Measurements from ENCODE around the gene KRT1.
"Not testable (repeated sequence)": the region's sequence is repeated elsewhere in the genome, so short reads cannot be mapped to it uniquely, and the experiment has no call there.

KRT1 gene

DNA sequence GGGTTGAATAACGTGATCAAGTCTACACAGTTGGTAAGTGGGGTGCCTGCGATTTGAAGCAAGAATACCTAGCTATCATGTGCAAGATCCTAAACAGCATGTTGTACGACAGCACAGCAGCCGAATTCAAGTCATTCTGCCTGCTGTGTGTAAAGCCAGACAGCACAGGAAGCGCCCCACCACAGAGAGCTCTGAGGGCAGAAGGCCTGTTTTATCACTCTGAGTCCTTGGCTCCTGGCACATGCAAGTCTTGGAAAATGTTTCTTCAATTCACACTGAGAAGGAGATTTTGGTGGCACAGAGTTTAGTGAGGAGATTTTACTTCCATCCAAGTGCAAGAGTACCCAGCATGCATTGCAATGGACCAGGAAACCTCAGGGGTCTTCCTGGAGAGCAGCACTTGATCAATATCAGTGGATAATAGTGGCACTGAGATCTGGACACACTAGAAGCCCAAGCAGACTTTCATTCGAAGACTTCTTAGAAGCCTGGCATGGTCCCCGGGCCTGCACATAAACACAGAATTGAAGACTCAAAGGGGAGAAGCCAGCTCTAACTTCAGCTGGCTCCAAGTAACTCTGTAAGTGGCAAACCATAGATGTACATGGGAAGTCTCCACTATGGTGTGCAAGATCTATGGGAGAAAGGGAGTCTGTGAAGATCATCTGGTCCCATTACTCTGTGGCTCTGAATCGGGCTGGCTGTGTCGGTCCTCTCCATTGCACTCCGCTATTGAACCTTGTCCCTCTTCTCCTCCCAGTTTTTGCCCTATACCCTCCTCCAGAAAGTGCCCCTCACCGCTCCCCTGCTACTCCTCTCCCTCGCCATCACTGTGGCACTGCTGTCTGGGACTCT, 1.5 kb upstream of the KRT1 start:
- DNase-seq = peak; percentile 39

DNA sequence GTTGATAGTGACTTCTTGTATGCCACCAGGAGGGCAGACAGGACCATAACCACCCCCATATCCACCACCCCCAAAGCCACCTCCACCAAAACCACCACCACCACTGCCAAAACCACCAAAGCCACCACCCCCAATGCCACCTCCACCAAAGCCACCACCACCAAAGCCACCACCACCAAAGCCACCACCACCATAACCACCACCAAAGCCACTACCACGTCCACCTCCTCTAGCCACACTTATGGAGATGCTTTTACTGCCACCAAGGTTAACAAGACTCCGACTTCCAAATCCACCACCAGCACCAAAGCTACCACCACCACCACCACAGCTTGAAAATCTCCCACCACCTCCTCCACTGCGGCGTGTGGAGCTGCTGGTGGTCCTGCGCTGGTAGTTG, 332 bp downstream of the KRT1 start:
- DNase-seq = no peak

DNA sequence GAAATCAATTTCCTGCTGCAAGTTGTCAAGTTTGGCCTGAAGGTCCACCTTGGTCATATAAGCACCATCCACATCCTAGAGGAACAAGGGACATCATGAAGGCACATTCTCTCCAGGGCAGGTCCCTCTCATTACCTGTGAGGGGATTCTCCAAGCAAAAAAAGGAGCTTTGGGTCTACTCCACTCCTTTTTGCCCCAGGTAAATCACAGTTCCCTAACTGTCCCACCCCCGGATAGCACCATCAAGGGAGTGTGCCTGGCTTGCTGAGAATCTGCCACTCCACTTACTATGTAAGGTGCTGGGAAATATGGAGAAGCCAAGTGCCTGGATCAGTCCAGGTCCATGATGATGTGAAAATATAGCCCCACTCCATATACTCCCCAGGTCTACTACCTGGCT, 2.5 kb downstream of the KRT1 start:
- DNase-seq = no peak

DNA sequence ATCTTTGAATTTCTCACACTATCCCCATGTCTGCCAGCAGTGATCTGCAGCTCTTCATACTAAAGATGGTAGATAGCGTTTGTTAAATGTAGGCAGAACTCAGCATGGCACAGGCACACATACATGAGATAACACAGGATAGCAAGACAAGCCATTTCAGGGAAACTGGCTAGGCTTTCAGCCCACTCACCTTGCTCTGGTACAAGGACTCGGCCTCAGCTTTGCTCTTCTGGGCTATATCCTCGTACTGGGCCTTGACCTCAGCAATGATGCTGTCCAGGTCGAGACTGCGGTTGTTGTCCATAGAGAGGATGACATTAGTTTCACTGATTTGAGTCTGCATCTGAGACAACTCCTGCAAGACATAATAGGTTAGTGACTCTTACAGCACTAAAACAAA, 3.1 kb downstream of the KRT1 start:
- DNase-seq = no peak

DNA sequence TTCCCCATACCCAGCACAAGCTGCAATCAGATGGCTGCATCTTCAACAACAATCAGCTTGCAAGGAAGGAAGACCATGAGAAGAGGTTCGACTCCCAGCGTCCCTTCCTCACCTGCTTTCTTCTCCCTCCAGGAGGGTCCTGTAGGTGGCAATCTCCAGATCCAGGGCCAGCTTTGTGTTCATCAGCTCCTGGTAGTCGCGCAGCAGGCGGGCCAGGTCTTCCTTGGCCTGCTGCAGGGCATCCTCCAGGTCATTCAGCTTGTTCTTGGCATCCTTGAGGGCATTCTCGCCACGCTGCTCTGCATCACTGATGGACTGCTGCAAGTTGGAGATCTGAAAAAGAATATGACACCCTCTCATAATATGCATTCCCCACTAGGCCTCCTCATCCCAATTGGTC, 4.0 kb downstream of the KRT1 start:
- no peak for DNase-seq

DNA sequence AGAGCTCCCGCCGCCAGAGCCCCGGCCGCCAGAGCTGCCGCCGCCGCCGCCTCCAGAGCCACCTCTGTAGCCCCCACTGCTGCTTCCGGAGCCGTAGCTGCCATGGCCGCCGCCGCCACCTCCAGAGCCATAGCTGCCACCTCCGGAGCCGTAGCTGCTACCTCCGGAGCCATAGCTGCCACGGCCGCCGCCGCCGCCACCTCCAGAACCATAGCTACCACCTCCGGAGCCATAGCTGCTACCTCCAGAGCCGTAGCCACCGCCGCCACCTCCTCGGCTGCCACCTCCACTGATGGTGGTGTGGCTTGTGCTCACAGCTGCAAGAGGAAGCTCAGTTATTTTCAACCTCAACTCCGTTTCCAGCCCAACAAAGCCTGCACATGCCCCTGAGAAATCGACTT, 4.9 kb downstream of the KRT1 start:
- no peak for DNase-seq

DNA sequence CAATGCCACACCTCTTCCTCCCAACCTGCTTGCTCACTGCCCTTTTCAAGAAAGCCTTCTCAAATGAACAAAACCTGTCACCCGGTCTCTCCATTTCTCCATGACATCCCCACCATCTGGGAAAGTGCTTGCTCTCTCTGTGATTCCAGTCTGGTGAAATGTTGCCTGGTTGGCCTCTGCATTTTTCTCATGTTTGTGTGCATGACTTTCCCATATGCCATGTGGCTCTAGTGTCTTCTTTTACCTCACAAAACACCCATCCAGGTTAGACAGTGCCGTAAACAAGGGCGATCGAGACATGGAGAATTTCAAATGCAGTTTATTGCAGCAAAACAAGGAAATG, 5.8 kb downstream of the KRT1 start:
- DNase-seq = no peak

DNA sequence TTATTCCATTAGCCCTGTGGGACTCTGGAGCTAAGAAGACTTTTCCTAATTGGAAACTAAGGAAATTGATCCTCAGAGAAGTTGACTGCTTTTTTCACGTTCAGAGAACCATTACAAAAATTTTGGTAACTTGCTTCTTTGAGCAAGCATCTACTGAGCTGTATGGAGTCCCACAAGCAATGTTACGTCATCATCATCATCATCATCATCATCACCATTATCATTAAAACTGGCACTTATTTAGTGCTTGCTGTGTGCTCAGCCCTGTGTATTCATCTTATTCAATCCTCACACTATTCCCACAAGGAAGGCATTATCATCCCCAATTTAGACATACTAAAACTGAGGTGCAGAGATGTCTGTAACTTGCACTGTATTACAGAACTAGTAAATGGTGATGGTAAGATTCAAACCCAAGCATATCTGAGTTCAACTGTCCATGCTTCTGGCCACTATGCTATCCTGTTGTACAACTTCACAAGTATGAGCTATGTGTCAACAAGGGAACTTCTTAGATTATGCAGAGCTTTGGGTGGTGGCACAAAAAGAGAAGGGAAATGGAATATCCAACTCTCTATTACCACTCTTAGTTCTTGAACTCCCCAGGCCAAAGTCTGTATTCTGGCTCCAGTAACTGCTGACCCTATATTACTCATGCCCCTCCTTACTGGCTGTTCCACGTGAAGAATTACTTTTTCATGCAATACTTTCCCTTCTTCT, 6.3 kb downstream of the KRT1 start:
- no peak for DNase-seq

DNA sequence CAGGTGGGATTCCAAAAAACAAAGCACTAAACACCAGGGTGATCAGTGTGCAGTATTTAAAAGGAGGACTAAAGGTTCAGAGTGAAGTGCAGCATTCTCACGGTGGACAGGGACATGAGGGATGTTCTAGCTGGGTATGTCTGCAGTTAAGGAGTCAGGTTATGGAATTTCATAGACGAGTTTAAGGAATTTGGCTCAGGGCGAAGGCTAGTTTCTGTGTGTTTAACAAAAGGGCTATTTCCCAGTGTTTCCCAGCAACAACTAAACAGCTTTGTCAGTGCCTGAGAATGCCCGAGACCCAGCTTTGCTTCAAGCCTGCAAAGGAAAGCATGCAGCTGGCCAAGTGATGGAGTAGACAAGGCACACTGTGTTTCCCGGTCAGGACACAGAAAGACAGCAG, 7.0 kb downstream of the KRT1 start:
- no peak for DNase-seq

DNA sequence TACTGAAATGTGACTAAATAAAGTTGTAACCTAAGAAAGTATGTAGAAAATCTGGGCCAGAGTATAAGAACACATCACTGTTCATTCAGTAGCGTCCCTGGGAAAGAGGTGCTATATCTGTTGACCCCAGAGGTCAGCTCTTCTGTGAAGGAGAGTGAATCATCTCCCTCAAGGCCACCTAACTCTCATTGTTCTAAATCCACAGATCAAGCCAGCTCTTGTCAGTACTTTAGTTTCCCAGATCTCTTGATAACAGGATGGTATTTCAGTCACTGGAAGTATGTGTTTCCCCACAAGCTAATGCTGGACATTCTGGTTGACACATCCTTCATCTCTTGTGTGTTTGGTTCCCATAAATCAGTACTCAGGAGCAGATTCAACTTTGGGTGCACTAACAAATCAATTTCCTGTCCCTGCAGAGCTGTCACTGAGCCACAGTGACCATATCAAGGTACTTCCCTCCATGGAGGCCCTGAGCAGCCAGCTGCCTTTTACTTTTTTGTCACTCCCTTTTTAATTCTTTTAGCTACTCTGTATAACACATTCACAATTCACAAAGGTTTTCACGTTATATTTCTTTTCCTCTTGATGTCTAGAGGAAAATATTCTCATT, 7.8 kb downstream of the KRT1 start:
- DNase-seq = no peak

DNA sequence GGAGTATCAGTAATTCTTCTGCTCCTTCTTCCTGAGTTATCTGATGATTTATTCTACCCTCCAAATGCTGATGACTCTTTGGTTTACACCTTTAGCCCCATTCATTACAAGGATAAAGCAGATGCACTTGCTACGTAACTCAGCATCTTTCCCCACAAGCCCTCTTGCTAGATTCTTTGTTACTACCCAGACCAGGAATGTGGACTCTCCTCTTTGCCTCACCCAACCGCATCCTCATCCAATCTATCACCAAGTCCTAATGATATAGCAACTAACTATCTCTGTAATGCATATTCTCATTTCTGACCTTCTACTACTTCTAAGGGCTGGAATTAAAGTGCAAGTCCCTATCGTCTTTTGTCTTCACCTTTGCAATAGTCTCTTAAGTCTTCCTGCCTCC, 9.2 kb downstream of the KRT1 start:
- no peak for DNase-seq

DNA sequence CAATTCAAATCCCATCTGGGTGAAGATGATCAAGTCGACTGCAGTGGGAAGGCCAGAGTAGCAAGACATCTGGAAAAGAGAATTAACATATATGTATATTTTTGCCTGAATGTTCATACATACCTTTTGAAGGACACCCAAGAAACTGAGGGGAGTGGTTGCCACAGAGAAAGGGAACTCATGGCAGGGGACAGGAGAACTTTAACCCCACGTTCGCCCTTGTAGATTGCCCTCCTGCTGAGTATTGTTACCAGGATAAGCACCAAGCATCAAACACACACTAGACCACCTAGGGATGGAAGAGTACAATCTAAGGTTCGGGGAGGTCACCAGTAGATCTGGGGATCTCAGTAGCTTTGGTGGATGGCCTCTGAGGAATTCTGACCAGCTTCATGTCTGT, 9.7 kb downstream of the KRT1 start:
- DNase-seq = no peak

DNA sequence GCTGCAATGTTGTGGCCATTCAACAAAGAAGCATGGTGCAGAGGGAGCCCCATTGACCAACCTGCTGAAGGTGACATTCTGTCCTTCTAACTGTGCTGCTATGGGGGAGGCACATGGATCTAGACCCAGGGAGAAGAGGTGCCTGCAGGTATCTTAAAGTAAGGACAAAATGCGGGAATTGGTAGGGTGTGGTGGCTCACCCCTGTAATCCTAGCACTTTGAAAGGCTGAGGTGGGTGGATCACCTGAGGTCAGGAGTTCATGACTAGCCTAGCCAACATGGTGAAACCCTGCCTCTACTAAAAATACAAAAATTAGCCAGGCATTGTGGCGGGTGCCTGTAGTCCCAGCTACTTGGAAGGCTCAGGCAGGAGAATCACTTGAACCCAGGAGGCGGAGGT, 10.3 kb downstream of the KRT1 start:
- not testable (repeated sequence) for DNase-seq

DNA sequence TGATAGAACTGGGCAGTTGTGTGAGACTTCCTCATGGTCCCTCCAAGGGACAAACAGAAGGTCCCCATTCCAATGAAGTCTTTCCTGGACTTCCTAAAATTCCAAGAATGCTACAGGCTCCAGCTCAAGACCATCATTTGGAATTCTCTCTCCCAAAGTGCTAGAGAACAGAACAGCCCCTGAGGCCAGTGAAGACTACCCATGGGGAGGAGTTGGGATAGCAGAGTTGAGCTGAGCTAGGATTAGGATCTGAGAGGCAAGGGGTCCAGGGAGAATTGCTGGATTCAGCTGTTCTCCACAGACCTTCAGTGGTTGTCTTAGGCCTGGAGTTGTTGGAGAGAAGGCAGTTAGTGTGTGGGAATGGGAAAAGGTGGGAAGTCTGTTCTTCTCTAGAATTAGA, 10.8 kb downstream of the KRT1 start:
- no peak for DNase-seq

DNA sequence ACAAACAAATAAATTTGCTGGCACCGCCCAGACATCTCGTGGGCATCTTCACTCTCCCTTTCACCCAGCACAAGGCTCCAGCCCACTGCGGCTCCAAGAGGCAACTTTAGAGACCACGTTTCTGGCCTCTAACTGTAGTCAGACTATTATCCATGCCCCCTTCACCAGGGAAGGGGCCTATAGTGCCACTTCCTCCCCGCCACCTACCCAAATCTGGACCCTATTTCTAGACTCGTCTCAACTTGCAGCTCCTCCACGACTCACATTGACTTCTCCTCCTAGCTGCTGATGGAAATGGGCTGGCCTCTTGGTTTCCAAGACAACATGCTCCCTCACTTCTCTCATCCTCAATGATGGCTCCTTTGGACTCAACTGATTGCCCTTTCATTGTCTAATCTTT, 12.3 kb downstream of the KRT1 start:
- DNase-seq = no peak

DNA sequence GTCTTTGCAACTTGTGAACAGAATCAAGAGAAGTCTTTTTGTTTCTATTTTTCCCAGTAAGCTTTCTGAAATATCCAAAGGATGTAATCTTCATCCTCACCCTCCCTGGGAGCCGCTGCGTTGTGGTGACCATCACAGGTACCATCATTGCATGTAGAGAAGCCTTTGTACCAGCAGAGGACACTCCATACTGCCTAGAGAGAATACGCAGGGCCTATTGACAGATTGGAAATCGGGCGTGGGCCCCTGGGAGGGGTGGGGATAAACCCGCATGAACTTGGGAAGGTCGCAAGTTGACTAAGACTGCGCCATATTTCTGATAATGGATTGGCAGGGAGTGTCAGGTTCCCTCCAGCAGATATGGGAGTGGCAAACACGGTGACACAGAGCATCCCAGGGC, 12.7 kb downstream of the KRT1 start:
- no peak for DNase-seq

DNA sequence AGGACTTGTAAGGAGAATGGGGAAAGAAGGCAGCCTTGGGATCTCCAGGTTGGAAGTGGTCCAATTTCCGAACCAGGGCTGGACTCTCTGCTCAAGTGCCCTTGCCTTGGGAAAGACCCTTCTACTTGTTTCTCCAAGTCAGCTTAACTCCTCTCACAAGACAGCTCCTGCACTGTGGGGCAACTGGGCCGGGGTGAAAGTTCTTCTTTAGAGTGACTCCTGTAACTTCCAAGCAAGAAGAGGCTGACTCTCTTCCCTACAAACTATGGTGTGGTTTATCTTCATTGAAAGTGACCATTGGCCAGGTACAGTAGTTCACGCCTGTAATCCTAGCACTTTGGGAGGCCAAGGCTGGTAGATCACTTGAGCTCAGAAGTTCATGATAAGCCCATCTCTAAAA, 13.7 kb downstream of the KRT1 start:
- no peak for DNase-seq

DNA sequence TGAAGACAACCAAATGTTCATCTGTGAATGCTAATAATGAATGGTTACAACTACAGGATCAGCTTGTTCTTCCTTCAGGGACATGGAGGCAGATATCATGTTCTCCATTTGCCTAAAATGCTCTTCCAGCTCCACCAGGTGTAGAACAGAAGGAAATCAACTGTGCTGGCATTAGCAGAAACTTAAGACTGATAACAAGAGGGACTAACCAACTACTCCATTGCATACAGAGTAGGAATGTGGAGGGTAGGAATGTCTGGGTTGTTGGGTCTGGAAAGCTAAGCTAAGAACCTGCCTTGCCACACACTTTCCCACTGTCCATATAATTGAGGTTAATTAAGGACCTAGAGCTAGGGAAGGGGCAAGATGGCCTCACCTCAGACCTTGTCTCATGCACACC, 16.8 kb downstream of the KRT1 start:
- no peak for DNase-seq

DNA sequence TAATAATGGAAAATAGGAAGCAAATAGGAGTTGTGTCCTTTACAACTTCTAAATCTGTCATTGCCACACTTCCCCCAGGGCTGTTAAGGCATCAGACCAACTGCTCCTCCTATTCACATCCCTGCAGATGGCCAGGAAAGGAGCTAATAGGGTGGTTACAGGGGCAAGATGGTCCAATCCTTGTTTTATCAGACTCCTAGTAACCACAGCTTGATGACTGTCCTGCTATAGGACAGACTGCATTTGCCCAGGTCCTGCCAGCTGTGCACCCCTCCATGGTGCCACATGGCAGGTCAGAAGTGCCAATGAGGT, 17.3 kb downstream of the KRT1 start:
- no peak for DNase-seq

DNA sequence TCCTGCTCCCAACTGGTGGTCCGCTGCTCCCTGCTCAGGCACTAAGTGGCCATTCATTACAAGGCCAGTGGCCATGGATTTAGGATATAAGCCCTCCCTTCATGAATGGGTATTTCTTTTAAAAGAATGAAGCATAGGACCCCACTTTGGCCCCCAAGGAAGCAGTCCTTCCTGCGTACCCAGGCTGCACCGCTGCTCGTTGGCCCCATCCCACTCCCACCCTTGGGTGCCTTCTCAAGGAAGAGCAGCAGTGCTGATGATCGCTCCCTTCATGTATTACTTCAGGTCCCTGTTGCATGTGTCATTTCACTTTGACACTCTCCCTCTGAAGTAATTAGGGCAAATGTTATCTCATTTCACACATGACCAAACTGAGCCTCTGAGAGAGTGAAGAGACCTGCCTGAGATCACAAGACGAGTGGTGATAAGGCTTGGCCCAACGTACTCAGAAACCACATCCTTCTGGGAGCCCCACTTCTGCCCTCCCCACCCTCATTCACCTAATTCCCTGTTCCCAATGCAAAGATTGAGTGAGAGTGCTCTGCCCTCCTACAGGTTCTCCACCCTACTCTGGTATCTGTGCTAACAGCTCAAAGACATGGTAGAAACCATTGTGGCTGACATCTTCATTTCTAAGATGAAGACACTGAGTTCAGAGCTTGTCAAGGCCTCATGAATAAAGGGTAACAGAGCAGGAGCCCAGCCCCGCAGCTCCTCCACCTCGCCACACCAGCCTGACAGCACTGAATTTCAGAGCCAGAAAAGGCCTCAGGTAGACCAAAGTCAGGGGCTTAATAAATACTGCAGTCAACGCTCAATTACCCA, 17.9 kb downstream of the KRT1 start:
- no peak for DNase-seq

DNA sequence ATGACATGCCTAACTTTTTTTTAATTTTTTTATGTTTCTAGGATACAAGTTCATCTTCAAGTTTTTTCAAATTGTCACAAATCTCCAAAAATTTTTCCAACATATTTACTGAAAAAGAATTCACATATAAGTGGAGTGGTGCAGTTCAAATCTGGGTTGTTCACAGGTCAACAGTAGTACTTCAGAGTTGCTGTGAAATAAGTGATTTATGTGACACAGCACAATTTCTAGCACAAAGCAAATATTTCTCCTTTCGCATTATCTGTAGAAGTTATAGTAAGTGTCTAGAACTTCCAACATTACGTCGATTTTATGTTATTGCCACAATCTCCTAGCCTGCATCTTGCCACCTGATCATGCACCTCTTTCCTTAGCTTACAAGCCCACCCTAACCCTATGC, 18.5 kb downstream of the KRT1 start:
- DNase-seq = no peak

DNA sequence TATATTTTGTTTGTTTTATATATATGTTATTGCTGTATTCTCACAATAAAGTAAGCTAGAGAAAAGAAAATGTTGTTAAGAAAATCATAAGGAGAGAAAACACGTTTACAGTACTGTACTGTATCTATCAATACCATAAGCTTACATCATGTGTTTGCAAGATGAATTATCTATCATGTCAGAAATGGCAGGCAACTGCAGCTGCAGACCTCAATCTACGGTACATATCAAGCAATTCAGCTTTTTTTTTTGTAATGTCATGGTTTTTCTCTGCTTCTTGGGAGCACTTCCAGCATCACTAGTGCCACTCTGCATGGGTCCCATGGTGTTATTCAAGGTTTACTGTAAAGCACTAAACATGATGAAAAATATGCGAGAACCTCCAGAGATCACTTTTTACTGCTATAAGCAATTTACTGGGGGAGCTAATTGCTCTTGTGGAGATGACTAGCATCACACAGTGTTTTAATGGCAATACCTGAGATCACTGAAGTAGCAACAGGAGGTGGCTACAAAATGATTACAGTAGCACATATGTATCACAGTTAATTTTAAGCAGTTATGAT, 19.2 kb downstream of the KRT1 start:
- no peak for DNase-seq

DNA sequence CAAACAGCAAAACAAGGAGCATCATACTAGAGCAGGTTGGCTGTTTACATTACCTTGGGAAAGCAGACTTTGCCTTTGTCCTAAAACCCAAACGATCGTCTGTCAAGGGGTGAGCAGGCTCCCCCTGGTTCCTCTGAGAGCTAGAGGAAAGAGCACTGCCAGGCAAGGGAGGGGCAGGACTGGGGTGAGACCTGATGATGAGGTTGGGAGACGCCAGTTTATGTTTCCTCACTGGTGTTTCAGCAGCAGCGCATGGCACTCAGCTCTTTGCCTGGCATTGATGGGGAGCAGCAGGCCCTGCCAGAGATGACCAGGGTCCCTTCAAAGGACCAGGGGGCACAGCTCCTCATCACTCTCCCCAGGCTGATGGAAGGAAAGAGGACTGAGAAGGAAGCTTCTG, 20.3 kb downstream of the KRT1 start:
- DNase-seq = no peak

All from activated CD4-positive, alpha-beta T cell treated with anti-CD3 and anti-CD28 coated beads, Interleukin-2, amount 50 U/mL, for 1 hour (primary cell).